Measurements from ENCODE around the gene IGDCC3.

The IGDCC3 gene

GRCh38 chr15:65318870-65319356 is 58.9 kb downstream of the IGDCC3 start:
- no peak overlapping the region for H3K27ac ChIP-seq
- no peak for TF ChIP-seq ZFX (IDR thresholded peaks at IDR 0.05; ENCODE audit: borderline replicate concordance)
- peak; percentile 90 for TF ChIP-seq CTCF (IDR thresholded peaks at IDR 0.05)

GRCh38 chr15:65312400-65312916 is 65.3 kb downstream of the IGDCC3 start:
- TF ChIP-seq ZFX (IDR thresholded peaks at IDR 0.05; ENCODE audit: borderline replicate concordance) (no peak), CTCF (IDR thresholded peaks at IDR 0.05) (no peak)
- no peak overlapping the region for H3K27ac ChIP-seq

GRCh38 chr15:65311760-65312159 is 66.0 kb downstream of the IGDCC3 start:
- no peak overlapping the region for H3K27ac ChIP-seq
- TF ChIP-seq CTCF (IDR thresholded peaks at IDR 0.05) (no peak), ZFX (IDR thresholded peaks at IDR 0.05; ENCODE audit: borderline replicate concordance) (no peak)

GRCh38 chr15:65310431-65311137 is 67.2 kb downstream of the IGDCC3 start:
- no peak overlapping the region for H3K27ac ChIP-seq

GRCh38 chr15:65309882-65310418 is 67.9 kb downstream of the IGDCC3 start:
- TF ChIP-seq ZFX (IDR thresholded peaks at IDR 0.05; ENCODE audit: borderline replicate concordance) (no peak), CTCF (IDR thresholded peaks at IDR 0.05) (no peak)
- no peak overlapping the region for H3K27ac ChIP-seq

More at GRCh38 chr15:65310431-65311137, 67.2 kb downstream of the IGDCC3 start:
- TF ChIP-seq ZFX (IDR thresholded peaks at IDR 0.05; ENCODE audit: borderline replicate concordance) (no peak), CTCF (IDR thresholded peaks at IDR 0.05) (no peak)

GRCh38 chr15:65307978-65308377 is 69.8 kb downstream of the IGDCC3 start:
- TF ChIP-seq CTCF (IDR thresholded peaks at IDR 0.05) = no peak
- TF ChIP-seq ZFX (IDR thresholded peaks at IDR 0.05; ENCODE audit: borderline replicate concordance) = no peak
- no peak overlapping the region for H3K27ac ChIP-seq

GRCh38 chr15:65306551-65306950 is 71.3 kb downstream of the IGDCC3 start:
- TF ChIP-seq ZFX (IDR thresholded peaks at IDR 0.05; ENCODE audit: borderline replicate concordance) (no peak), CTCF (IDR thresholded peaks at IDR 0.05) (no peak)
- peak overlapping the region; percentile 93; the same call in 1 of the 2 replicates for H3K27ac ChIP-seq

Data from 22Rv1 (cell line).